Natural killer cell (primary cell): ENCODE data around the gene TF. TPM values are rescaled to one million over a fixed set of nuclear protein-coding genes. Genes with fewer than 3 reads are reported as not detected.

Experiments used
- ATAC-seq, 3 donors: fragments of 150-1000 bp in 2 of 3; fragments of 200-7000 bp in 1 of 3; cut with Tn5 transposase; 1 replicate in 1 of 3; 2 replicates in 2 of 3; pipeline ENCODE4 v1.10.0; 2021; ENCODE audit warnings: mild to moderate bottlenecking in 2 of 3, moderate library complexity in 2 of 3
- DNase-seq, 2 donors: peaks; one replicate each; pipeline versions ENCODE4 v3.0.0 to v3.0.0-alpha.2; 2013 to 2021; ENCODE audit warnings: mixed read lengths in 1 of 2
- H3K27ac ChIP-seq: one replicate; pipeline ENCODE4 v1.5.1; 2013; ENCODE audit warnings: mild to moderate bottlenecking, low read length
- H3K27me3 ChIP-seq: one replicate; pipeline ENCODE4 v1.6.1; 2013; ENCODE audit warnings: low read length; ENCODE audit not compliant: control insufficient read depth, insufficient read depth
- H3K36me3 ChIP-seq: one replicate; pipeline ENCODE4 v1.6.1; 2013; ENCODE audit warnings: low read length; ENCODE audit not compliant: control insufficient read depth, insufficient read depth
- H3K4me1 ChIP-seq: one replicate; pipeline ENCODE4 v1.6.1; 2013; ENCODE audit warnings: low read length; ENCODE audit not compliant: control insufficient read depth, insufficient read depth
- H3K4me3 ChIP-seq: one replicate; pipeline ENCODE4 v1.5.1; 2013; ENCODE audit warnings: low read length
- H3K9me3 ChIP-seq: one replicate; pipeline ENCODE4 v1.6.1; 2013; ENCODE audit warnings: low read length; ENCODE audit not compliant: control insufficient read depth, insufficient read depth
- H3K27ac Mint-ChIP-seq, 2 donors: one replicate each; pipeline ENCODE4 v1.8.0; 2022; ENCODE audit warnings: mild to moderate bottlenecking in 2 of 2, mixed read lengths in 2 of 2, moderate library complexity in 1 of 2
- H3K27me3 Mint-ChIP-seq, 2 donors: one replicate each; pipeline ENCODE4 v1.8.0; 2022; ENCODE audit warnings: low read depth in 2 of 2, mixed read lengths in 2 of 2
- H3K36me3 Mint-ChIP-seq: one replicate; pipeline ENCODE4 v1.8.0; 2022; ENCODE audit warnings: mixed read lengths
- H3K4me1 Mint-ChIP-seq, 2 donors: one replicate each; pipeline ENCODE4 v1.8.0; 2022; ENCODE audit warnings: mixed read lengths in 2 of 2
- H3K4me3 Mint-ChIP-seq: one replicate; pipeline ENCODE4 v1.8.0; 2022; ENCODE audit warnings: mild to moderate bottlenecking, moderate library complexity, mixed read lengths
- H3K9me3 Mint-ChIP-seq, 2 donors: one replicate each; pipeline ENCODE4 v1.8.0; 2022; ENCODE audit warnings: mixed read lengths in 2 of 2
- CTCF ChIP-seq: fragments of 200-600 bp; IDR thresholded peaks from one replicate; pipeline ENCODE4 v1.8.0; 2022; ENCODE audit warnings: antibody characterized with exemption
- WGBS: methylation state at CpG from one replicate; pipeline ENCODE4 v1.1.7; 2013; ENCODE audit warnings: missing lambda C conversion rate; ENCODE audit not compliant: insufficient coverage; 5-methylcytosine and 5-hydroxymethylcytosine counted together
- intact Hi-C: fragments of 100-400 bp; cut with micrococcal nuclease; formaldehyde crosslinking; loops from one replicate; pipeline ENCODE4 v1.14.2; 2022
- total RNA-seq, 4 donors: library from RNA; stranded (reverse); fragments of 120-200 nt in 1 of 4; gene quantifications; one replicate each; pipeline versions ENCODE4 v1.2.3 to v1.2.4, GENCODE V29; 2013 to 2022

TF gene
- total RNA-seq, 3 donors from 2014 or later (not counting 1 experiment from before 2014, with no cell fraction given) = 2.8 to 4.3 (median 3.2) TPM

- Mint-ChIP-seq H3K27me3 (no peaks in the 10 kb centered on the region), H3K9me3 (no peaks in the 10 kb centered on the region), H3K27ac (no peak overlapping the region), H3K4me1 (no peaks in the 10 kb centered on the region), H3K36me3 (no peaks in the 10 kb centered on the region), H3K4me3 (no peak overlapping the region)
- Histone ChIP-seq H3K4me3 (no peak overlapping the region), H3K27me3 (no peaks in the 10 kb centered on the region), H3K4me1 (no peaks in the 10 kb centered on the region), H3K36me3 (no peaks in the 10 kb centered on the region), H3K27ac (no peak overlapping the region), H3K9me3 (no peaks in the 10 kb centered on the region)
- intact Hi-C loops = no loop called here
- ATAC-seq (no peak), DNase-seq (no peak)
- 84% methylated on average over 4 of the region's 4 CpGs for WGBS
- TF ChIP-seq CTCF = no peak
These were observed 89.8 kb downstream of the TF start for GRCh38 chr3:133835961-133836360.

GRCh38 chr3:133836497-133837158 is 90.4 kb downstream of the TF start:
- TF ChIP-seq CTCF = no peak
- Histone ChIP-seq H3K27ac (no peak overlapping the region), H3K36me3 (no peaks in the 10 kb centered on the region), H3K4me3 (no peak overlapping the region), H3K9me3 (no peaks in the 10 kb centered on the region), H3K27me3 (no peaks in the 10 kb centered on the region), H3K4me1 (no peaks in the 10 kb centered on the region)
- Mint-ChIP-seq H3K4me1 (no peaks in the 10 kb centered on the region), H3K27me3 (no peaks in the 10 kb centered on the region), H3K36me3 (no peaks in the 10 kb centered on the region), H3K9me3 (no peaks in the 10 kb centered on the region), H3K4me3 (no peak overlapping the region), H3K27ac (no peak overlapping the region)
- 80% methylated on average over 6 of the region's 6 CpGs for WGBS
- ATAC-seq (no peak), DNase-seq (no peak)
- intact Hi-C loops = no loop called here

- Mint-ChIP-seq H3K27me3 (no peaks in the 10 kb centered on the region), H3K27ac (no peak overlapping the region), H3K4me3 (no peak overlapping the region), H3K4me1 (no peaks in the 10 kb centered on the region), H3K36me3 (no peaks in the 10 kb centered on the region), H3K9me3 (no peaks in the 10 kb centered on the region)
- DNase-seq (no peak), ATAC-seq (no peak)
- WGBS = 90% methylated on average over 22 of the region's 22 CpGs
- Histone ChIP-seq H3K4me3 (no peak overlapping the region), H3K27me3 (no peaks in the 10 kb centered on the region), H3K4me1 (no peaks in the 10 kb centered on the region), H3K9me3 (no peaks in the 10 kb centered on the region), H3K36me3 (no peaks in the 10 kb centered on the region), H3K27ac (no peak overlapping the region)
- TF ChIP-seq CTCF = no peak
- intact Hi-C loops = no loop called here
These were observed 91.5 kb downstream of the TF start for GRCh38 chr3:133837487-133838295.
